IMR-90 (cell line): ENCODE measurements around the gene GYG2.

Experiments used
- MAZ ChIP-seq: IDR thresholded peaks from 2 replicates; pipeline ENCODE4 v1.6.1; 2012; ENCODE audit warnings: low read depth, mild to moderate bottlenecking, low read length, improper control_type of control experiment, moderate library complexity, borderline replicate concordance
- NFE2L2 ChIP-seq: fragments of 150-350 bp; IDR thresholded peaks from 2 replicates; pipeline ENCODE4 v1.6.1; 2016; ENCODE audit warnings: low read depth, mild to moderate bottlenecking, low read length
- POLR2A ChIP-seq: IDR thresholded peaks from 2 replicates; pipeline ENCODE4 v1.6.1; 2012; ENCODE audit warnings: mild to moderate bottlenecking, low read depth, low read length
- RAD21 ChIP-seq: IDR thresholded peaks from 2 replicates; pipeline ENCODE4 v1.6.1; 2012; ENCODE audit warnings: low read length, improper control_type of control experiment
- RCOR1 ChIP-seq: IDR thresholded peaks from 2 replicates; pipeline ENCODE4 v1.6.1; 2012; ENCODE audit warnings: mild to moderate bottlenecking, low read length, improper control_type of control experiment; ENCODE audit not compliant: insufficient replicate concordance
- RFX5 ChIP-seq: IDR thresholded peaks from 2 replicates; pipeline ENCODE4 v1.8.0; 2012; ENCODE audit warnings: low read depth, mild to moderate bottlenecking, low read length, moderate library complexity
- SMC3 ChIP-seq: fragments of 150-350 bp; IDR thresholded peaks from 2 replicates; pipeline ENCODE4 v1.6.1; 2016; ENCODE audit warnings: low read depth, mild to moderate bottlenecking, antibody characterized with exemption, low read length, moderate library complexity
- USF2 ChIP-seq: fragments of 150-350 bp; IDR thresholded peaks from 2 replicates; pipeline ENCODE4 v1.6.1; 2017; ENCODE audit warnings: mild to moderate bottlenecking, antibody characterized with exemption, low read length, low read depth
- TF ChIP-seq, protein P1 (sequence below): conservative IDR thresholded peaks from 2 replicates; pipeline ENCODE4 v1.5.1; 2012; ENCODE audit warnings: mild to moderate bottlenecking, low read depth, low read length, improper control_type of control experiment

- TF ChIP-seq, protein P1, sequence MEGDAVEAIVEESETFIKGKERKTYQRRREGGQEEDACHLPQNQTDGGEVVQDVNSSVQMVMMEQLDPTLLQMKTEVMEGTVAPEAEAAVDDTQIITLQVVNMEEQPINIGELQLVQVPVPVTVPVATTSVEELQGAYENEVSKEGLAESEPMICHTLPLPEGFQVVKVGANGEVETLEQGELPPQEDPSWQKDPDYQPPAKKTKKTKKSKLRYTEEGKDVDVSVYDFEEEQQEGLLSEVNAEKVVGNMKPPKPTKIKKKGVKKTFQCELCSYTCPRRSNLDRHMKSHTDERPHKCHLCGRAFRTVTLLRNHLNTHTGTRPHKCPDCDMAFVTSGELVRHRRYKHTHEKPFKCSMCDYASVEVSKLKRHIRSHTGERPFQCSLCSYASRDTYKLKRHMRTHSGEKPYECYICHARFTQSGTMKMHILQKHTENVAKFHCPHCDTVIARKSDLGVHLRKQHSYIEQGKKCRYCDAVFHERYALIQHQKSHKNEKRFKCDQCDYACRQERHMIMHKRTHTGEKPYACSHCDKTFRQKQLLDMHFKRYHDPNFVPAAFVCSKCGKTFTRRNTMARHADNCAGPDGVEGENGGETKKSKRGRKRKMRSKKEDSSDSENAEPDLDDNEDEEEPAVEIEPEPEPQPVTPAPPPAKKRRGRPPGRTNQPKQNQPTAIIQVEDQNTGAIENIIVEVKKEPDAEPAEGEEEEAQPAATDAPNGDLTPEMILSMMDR, result no peak
- no peak for TF ChIP-seq SMC3
- TF ChIP-seq POLR2A, result no peak
- no peak for TF ChIP-seq NFE2L2
- TF ChIP-seq MAZ, result no peak
- TF ChIP-seq USF2, result no peak
- no peak for TF ChIP-seq RAD21
- no peak for TF ChIP-seq RFX5
- TF ChIP-seq RCOR1, result no peak
Measured at GRCh38 chrX:2782171-2782570, 46.6 kb upstream of the GYG2 start.
